Hepatocyte (in vitro differentiated cells): Measurements from ENCODE around the gene IL22. TPM values are rescaled to one million over a fixed set of nuclear protein-coding genes. Genes with fewer than 3 reads are reported as not detected.

Source experiments
- DNase-seq: peaks from one replicate; pipeline ENCODE4 v3.0.0-alpha.2; 2016; ENCODE audit warnings: low spot score
- H2AFZ ChIP-seq: fragments of 200-600 bp; sonication (generic); 2 replicates; pipeline ENCODE4 v1.6.0; 2016; ENCODE audit warnings: antibody characterized with exemption, mild to moderate bottlenecking
- H3K27ac ChIP-seq: fragments of 200-600 bp; sonication (generic); 2 replicates; pipeline ENCODE4 v1.5.1; 2016; ENCODE audit warnings: mild to moderate bottlenecking
- H3K27me3 ChIP-seq: fragments of 200-600 bp; sonication (generic); 2 replicates; pipeline ENCODE4 v1.6.1; 2016
- H3K36me3 ChIP-seq: fragments of 200-600 bp; sonication (generic); replicated peaks from 2 replicates; pipeline ENCODE4 v1.5.1; 2016; ENCODE audit warnings: low read depth; ENCODE audit not compliant: insufficient read depth
- H3K4me1 ChIP-seq: fragments of 200-600 bp; sonication (generic); 2 replicates; pipeline ENCODE4 v1.5.1; 2016; ENCODE audit warnings: mild to moderate bottlenecking, moderate library complexity; ENCODE audit not compliant: insufficient read depth
- H3K4me2 ChIP-seq: fragments of 200-600 bp; sonication (generic); 2 replicates; pipeline ENCODE4 v1.6.0; 2016
- H3K4me3 ChIP-seq: fragments of 200-600 bp; sonication (generic); 2 replicates; pipeline ENCODE4 v1.5.1; 2016; ENCODE audit warnings: mild to moderate bottlenecking
- H3K79me2 ChIP-seq: fragments of 200-600 bp; sonication (generic); 2 replicates; pipeline ENCODE4 v1.6.0; 2017; ENCODE audit warnings: mild to moderate bottlenecking
- H3K9me2 ChIP-seq: fragments of 200-600 bp; sonication (generic); replicated peaks from 2 replicates; pipeline ENCODE4 v1.6.0; 2017; ENCODE audit warnings: mild to moderate bottlenecking; ENCODE audit not compliant: insufficient read depth
- H3K9me3 ChIP-seq: fragments of 200-600 bp; sonication (generic); 2 replicates; pipeline ENCODE4 v1.5.1; 2016; ENCODE audit warnings: low read depth, mild to moderate bottlenecking
- H4K20me1 ChIP-seq: fragments of 200-600 bp; sonication (generic); 2 replicates; pipeline ENCODE4 v1.6.0; 2016; ENCODE audit warnings: mild to moderate bottlenecking; ENCODE audit not compliant: insufficient read depth, poor library complexity, severe bottlenecking
- EZH2 ChIP-seq: fragments of 200-600 bp; sonication (generic); IDR thresholded peaks from 2 replicates; pipeline ENCODE4 v1.6.1; 2016; ENCODE audit warnings: antibody characterized with exemption, mild to moderate bottlenecking, borderline replicate concordance
- EZH2phosphoT487 ChIP-seq: fragments of 200-600 bp; sonication (generic); IDR thresholded peaks from one replicate; pipeline ENCODE4 v1.6.1; 2018; ENCODE audit warnings: antibody characterized with exemption, mild to moderate bottlenecking, low read depth, moderate library complexity; ENCODE audit not compliant: unreplicated experiment, severe bottlenecking
- WGBS: methylation state at CpG from one replicate; pipeline ENCODE4 v1.1.6; 2016; ENCODE audit warnings: low lambda C conversion rate; ENCODE audit errors: missing lambda C conversion rate; 5-methylcytosine and 5-hydroxymethylcytosine counted together
- polyA plus RNA-seq: library from polyadenylated mRNA; unstranded; fragments of >200 nt; fragmentation: Nextera tagmentation; extraction: Ambion mirVana; gene quantifications from 2 replicates; pipeline ENCODE4 v1.2.1, GENCODE V29; 2016
- total RNA-seq: library from RNA; depleted of rRNA; stranded (reverse); fragments of >200 nt; gene quantifications from 2 replicates; pipeline ENCODE4 v1.2.3, GENCODE V29; 2014
- TF ChIP-seq, protein P1 (sequence below): fragments of 200-600 bp; sonication (generic); IDR thresholded peaks from 2 replicates; pipeline ENCODE4 v1.5.1; 2016; ENCODE audit warnings: antibody characterized with exemption, mild to moderate bottlenecking; ENCODE audit not compliant: poor library complexity

Gene IL22
- total and polyA plus RNA-seq, 2 experiments from 2014 or later = not detected

- H3K4me1 ChIP-seq = no peaks in the 10 kb centered on the region
- no peaks in the 10 kb centered on the region for H3K9me2 ChIP-seq
- no peak overlapping the region for H3K4me3 ChIP-seq
- no peak for DNase-seq
- peaks cover 3% of the 10 kb centered on the region for H3K27me3 ChIP-seq
- TF ChIP-seq, protein P1, sequence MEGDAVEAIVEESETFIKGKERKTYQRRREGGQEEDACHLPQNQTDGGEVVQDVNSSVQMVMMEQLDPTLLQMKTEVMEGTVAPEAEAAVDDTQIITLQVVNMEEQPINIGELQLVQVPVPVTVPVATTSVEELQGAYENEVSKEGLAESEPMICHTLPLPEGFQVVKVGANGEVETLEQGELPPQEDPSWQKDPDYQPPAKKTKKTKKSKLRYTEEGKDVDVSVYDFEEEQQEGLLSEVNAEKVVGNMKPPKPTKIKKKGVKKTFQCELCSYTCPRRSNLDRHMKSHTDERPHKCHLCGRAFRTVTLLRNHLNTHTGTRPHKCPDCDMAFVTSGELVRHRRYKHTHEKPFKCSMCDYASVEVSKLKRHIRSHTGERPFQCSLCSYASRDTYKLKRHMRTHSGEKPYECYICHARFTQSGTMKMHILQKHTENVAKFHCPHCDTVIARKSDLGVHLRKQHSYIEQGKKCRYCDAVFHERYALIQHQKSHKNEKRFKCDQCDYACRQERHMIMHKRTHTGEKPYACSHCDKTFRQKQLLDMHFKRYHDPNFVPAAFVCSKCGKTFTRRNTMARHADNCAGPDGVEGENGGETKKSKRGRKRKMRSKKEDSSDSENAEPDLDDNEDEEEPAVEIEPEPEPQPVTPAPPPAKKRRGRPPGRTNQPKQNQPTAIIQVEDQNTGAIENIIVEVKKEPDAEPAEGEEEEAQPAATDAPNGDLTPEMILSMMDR = no peak
- TF ChIP-seq EZH2phosphoT487 (no peak), EZH2 (no peak)
- H3K27ac ChIP-seq = no peak overlapping the region
- H3K36me3 ChIP-seq = no peaks in the 10 kb centered on the region
- H3K9me3 ChIP-seq = no peaks in the 10 kb centered on the region
- H3K4me2 ChIP-seq = no peak overlapping the region
- H2AFZ ChIP-seq = no peak overlapping the region
- H3K79me2 ChIP-seq = no peaks in the 10 kb centered on the region
- no peaks in the 10 kb centered on the region for H4K20me1 ChIP-seq
Measured at GRCh38 chr12:68207276-68207675, 46.1 kb downstream of the IL22 start.

- no peaks in the 10 kb centered on the region for H3K4me1 ChIP-seq
- H3K9me3 ChIP-seq = no peaks in the 10 kb centered on the region
- H3K9me2 ChIP-seq = no peaks in the 10 kb centered on the region
- no peak overlapping the region for H2AFZ ChIP-seq
- no peak for DNase-seq
- no peak overlapping the region for H3K4me3 ChIP-seq
- peaks cover 3% of the 10 kb centered on the region for H3K27me3 ChIP-seq
- TF ChIP-seq EZH2 (no peak), EZH2phosphoT487 (no peak)
- TF ChIP-seq, protein P1 = no peak
- no peaks in the 10 kb centered on the region for H3K36me3 ChIP-seq
- 71% methylated on average over 1 of the region's 1 CpG for WGBS
- no peaks in the 10 kb centered on the region for H3K79me2 ChIP-seq
- H3K4me2 ChIP-seq = no peak overlapping the region
- no peaks in the 10 kb centered on the region for H4K20me1 ChIP-seq
- H3K27ac ChIP-seq = no peak overlapping the region
Measured at GRCh38 chr12:68206446-68206845, 47.0 kb downstream of the IL22 start.

DNA sequence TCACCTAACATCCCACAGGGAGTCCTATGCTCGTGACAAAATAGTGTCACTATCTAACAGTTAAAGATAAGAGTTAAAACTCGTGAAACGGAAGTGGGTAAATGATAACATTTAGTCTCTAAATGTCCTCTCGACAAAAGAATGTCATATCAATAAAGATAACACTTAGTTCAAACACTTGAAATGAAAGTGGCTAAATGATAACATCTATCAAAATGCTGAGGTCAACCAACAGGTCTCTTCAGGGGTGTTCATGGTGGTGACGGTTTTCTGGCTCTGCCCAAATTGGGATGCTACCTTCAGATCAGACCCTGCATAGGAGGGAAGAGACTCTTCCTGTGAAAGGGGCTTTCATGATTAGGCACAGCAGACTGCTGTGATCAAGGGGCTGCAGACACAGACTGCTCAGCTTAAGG lies 49.9 kb downstream of the IL22 start:
- Histone ChIP-seq H3K4me1 (no peaks in the 10 kb centered on the region), H3K79me2 (no peaks in the 10 kb centered on the region), H3K9me2 (no peaks in the 10 kb centered on the region), H3K27ac (no peak overlapping the region), H3K27me3 (peaks cover 3% of the 10 kb centered on the region), H4K20me1 (no peaks in the 10 kb centered on the region), H3K36me3 (no peaks in the 10 kb centered on the region), H3K9me3 (no peaks in the 10 kb centered on the region), H3K4me2 (no peak overlapping the region), H3K4me3 (no peak overlapping the region), H2AFZ (no peak overlapping the region)
- no peak for DNase-seq
- TF ChIP-seq, protein P1 = no peak
- TF ChIP-seq EZH2 (no peak), EZH2phosphoT487 (no peak)
- WGBS = 33% methylated on average over 5 of the region's 5 CpGs

- whole genome bisulfite sequencing = 63% methylated on average over 2 of the region's 2 CpGs
- H3K4me2 ChIP-seq = no peak overlapping the region
Measured at GRCh38 chr12:68200854-68201253, 52.5 kb downstream of the IL22 start.

More at GRCh38 chr12:68200854-68201253, 52.5 kb downstream of the IL22 start:
- H3K4me1 ChIP-seq = no peaks in the 10 kb centered on the region
- H3K79me2 ChIP-seq = no peaks in the 10 kb centered on the region
- no peaks in the 10 kb centered on the region for H3K9me3 ChIP-seq
- H3K4me3 ChIP-seq = no peak overlapping the region
- H3K36me3 ChIP-seq = no peaks in the 10 kb centered on the region
- no peaks in the 10 kb centered on the region for H3K27me3 ChIP-seq
- H3K9me2 ChIP-seq = no peaks in the 10 kb centered on the region
- no peak overlapping the region for H2AFZ ChIP-seq
- H4K20me1 ChIP-seq = no peaks in the 10 kb centered on the region
- no peak overlapping the region for H3K27ac ChIP-seq
- TF ChIP-seq EZH2phosphoT487 (no peak), EZH2 (no peak)
- TF ChIP-seq, protein P1 = no peak
- no peak for DNase-seq
